ENCODE measurements around the gene CLDN17.

GRCh38 chr21:30152792-30153191, 13.8 kb downstream of the CLDN17 start:
- TF ChIP-seq CTCF (IDR thresholded peaks at IDR 0.05; ENCODE audit: poor library complexity), result no peak
- TF ChIP-seq EZH2 (IDR thresholded peaks at IDR 0.05; ENCODE audit: borderline replicate concordance), result no peak

Measured in hepatocyte (in vitro differentiated cells).